GOT3 (cell line): Measurements from ENCODE around the gene SEC61A2.

Source experiments
- DNase-seq: peaks from one replicate; lab custom pipeline; 2025; ENCODE audit warnings: mixed read lengths; lab: John Stamatoyannopoulos, UW

The SEC61A2 gene

DNA sequence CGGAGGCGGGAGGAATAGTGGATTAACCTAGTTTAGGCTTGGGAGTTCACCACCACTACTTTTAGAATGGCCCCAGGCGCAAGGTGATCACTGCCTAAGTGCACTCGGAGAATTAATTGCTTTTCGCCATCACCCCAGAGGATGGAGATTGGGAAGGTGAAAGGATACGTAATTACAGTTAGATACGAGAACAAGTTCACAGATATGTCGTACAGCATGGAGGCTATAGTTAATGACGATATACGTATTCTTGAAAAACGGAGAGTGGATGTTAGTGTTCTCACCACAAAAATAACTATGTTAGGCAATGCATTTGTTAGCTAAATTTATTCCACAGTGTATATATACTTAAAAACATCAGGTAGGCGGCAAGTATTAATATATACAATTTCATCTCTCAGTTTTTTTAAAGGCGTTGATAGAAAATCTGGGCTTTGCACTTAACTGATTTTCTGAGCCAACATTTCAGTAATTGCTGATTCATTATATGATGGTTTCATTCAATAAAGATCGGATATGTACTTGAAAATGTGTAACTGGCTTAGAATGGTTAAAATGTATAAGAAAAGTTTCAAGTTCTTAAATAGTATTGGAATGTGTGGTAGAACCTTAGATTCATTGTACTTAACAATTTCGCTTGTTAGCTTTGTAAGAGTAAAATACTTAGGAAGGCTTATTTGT is 67.2 kb downstream of the SEC61A2 start:
- no peak for DNase-seq

GRCh38 chr10:12198156-12198555 is 68.7 kb downstream of the SEC61A2 start:
- no peak for DNase-seq

GRCh38 chr10:12200850-12201249 is 71.4 kb downstream of the SEC61A2 start:
- no peak for DNase-seq

GRCh38 chr10:12201543-12201942 is 72.1 kb downstream of the SEC61A2 start:
- no peak for DNase-seq

DNA sequence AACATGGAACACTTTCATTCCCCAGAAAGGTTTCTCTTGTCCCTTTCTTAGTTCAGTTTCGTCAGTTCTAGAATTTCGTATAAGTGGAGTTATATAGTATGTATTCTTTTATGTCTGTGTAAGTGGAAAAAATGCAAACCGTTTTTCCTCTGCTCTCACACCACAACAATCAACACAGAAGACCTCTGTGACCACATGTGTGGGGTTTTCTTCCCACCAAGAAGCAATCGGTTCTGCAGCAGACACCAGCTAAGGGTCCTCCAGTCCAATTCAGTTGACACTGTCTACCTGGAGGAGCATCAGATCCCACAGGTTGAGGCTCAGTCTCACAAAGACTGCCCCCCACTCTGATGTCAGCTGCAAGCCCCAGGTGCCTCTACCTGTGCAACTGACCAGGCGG is 72.7 kb downstream of the SEC61A2 start:
- no peak for DNase-seq

DNA sequence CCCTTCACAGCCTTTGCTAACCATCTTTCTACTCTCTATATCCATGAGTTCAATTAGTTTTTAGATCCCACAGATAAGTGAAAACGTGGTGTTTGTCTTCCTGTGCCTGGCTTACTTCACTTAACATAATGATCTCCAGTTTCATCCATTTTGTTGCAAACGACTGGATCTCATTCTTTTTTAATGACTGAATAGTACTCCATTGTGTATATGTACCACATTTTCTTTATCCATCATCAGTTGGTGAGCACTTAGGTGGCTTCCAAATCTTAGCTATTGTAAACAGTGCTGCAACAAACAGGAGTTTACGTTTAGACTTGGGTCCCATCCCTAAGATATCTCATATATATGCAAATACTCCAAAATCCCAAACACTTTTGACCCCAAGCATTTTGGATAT is 75.6 kb downstream of the SEC61A2 start:
- DNase-seq, result no peak

DNA sequence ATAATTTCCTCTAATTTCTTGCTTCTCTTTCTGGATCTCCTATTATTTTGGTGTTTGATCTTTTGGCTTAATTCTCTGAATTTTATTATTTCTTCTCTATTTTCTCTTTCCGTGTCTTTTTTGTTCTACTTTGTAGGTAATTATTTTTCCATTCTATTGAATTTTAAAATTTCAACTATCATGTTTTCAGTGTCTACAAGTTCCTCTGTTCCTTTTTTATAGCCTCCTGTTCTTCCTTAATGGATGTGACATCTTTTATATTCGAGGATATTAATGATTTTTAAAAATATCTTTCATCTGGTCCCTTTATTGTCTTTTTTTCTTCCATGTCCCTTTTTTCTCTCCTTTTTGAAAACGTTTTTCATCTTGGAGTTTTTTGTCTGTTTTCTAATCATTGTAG is 77.6 kb downstream of the SEC61A2 start:
- no peak for DNase-seq

DNA sequence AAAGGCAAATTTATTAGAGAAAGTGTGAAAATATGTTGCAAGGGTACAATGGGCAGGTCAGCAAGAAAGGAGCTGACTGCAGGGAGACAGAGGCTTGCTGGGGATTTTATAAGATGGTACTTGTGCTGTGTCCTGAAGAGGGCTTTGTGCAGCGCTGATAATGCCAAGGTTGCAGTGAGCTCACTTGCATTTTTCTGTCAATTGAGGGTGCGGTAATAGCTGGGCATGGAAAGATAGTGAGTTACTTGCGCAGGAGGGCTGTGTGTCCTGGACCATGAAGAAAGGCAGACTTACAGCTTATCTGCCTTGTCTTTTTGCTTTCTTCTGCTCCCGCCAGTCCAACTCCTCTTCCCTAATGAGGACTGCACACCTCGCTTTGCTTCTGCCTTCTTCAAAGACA is 79.0 kb downstream of the SEC61A2 start:
- DNase-seq, result no peak

DNA sequence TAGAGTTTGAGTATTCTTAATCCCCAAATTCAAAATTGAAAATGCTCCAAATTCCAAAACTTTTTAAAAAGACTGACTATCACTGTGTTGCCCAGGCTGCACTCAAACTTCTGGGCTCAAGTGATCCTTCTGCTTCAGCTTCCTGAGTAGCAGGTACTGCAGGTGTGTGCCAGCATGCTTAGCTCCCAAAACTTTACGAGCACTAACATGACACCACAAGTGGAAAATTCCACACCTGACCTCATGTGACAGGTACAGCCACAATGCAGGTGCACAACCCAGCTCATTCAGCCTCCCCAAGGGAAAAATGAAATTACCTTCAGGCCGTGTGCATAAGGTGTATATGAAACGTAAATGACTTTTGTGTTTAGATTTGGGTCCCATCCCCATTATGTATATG is 83.0 kb downstream of the SEC61A2 start:
- DNase-seq, result no peak

DNA sequence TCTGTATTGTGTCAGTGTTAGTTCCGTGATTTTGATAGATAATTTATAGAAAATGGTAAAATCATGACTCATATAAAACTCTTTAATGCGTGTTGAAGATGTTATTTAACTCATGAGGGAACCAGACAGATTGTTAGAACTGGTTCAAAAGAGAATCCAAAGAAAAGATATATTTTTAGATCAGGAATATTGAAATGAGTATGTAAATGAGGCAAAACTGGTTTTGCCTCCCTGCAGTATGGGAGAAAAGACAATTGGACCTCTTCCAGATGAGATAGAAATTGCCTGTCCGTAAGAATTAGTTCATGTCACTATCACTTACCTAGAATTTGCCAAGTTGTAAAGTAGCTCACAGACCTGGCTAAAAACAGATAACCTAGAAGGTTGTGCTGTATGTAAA is 84.1 kb downstream of the SEC61A2 start:
- no peak for DNase-seq

DNA sequence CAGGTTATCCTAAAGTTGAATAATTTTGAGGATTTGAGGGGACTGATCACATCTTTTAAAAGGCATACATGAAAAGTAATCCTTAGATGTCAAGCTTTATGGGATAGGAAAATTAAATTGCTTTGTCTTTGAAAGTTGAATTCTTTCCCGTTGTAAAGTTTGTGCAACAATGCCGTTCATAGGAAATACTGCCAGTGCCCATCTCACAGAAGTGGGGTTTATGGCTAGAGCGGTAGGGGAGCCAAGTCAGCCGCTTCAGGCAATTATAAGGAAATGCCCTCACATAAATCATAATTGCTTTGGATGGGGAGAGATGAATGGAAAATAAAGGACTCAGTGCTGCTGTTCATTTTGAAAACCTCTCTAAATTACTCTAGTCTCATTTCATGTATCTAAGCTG is 84.6 kb downstream of the SEC61A2 start:
- no peak for DNase-seq

DNA sequence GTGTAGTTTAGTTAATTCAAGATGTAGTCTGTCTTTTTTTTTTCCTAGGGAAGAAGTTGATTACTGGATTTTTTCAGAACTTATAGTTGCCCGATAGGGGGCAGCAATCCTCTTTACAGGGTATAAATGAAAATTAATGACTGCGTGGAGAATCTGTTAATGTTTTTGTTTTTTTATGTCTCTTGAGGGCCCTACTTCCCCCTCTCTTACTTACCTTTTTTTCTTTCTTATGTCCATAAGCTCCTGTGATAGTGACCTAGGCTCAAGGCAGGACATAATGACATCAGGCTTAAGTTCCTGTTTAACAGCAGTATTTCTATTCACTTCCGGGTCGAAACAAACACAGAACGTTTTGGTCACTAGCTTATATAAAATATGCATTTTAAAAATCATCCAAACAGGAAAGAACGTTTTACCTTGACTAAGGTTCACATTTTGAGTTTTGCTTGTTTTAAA is 85.3 kb downstream of the SEC61A2 start:
- DNase-seq, result no peak
